HG03135 (cell line): ENCODE results near the gene ASTN2.
"Not testable (repeated sequence)": the region's sequence is repeated elsewhere in the genome, so short reads cannot be mapped to it uniquely, and the experiment has no call there.

Source experiments
- ATAC-seq: cut with Tn5 transposase; IDR thresholded peaks from one replicate; pipeline ENCODE4 v1.9.1; 2021; ENCODE audit warnings: mild to moderate bottlenecking, moderate library complexity; ENCODE audit not compliant: unreplicated experiment

The ASTN2 gene

DNA sequence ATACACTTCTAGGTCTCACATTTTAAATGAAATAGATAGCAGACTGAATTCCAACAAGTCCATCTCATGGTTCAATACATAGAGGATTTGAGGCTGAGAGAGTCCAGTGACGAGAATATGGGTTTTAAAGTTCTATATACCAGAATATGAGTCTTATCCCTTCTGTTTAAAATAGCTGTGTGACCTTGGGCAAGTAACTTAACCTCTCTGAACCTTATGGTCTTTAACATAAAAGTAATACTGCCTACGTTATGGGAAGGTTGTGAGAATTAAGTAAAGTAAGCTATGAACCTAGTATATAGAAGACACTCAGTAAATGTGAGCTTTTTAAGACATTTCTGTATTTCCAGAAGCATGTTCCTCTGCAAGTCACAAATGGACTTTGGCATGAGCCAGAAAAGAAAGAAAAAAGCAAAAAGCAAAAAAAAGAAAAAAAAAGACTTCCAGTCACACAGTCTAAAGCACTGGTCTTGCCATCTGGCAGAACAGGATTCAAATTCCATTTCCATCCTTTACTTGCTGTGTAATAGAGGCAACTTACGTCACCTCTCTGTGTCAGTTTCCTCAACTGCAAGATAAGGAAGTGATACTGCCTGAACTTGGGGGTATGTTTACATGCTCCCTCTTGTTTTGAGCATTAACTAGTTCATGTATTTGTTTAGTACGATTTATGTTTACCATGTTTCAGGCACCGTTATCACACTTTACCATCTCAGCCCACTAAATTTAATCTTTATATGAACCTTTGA lies 479.5 kb downstream of the ASTN2 start:
- no peak for ATAC-seq

GRCh38 chr9:116934131-116934530 lies 480.7 kb downstream of the ASTN2 start:
- ATAC-seq: no peak

- ATAC-seq: no peak
Measured at GRCh38 chr9:116933251-116933650, 481.6 kb downstream of the ASTN2 start.

DNA sequence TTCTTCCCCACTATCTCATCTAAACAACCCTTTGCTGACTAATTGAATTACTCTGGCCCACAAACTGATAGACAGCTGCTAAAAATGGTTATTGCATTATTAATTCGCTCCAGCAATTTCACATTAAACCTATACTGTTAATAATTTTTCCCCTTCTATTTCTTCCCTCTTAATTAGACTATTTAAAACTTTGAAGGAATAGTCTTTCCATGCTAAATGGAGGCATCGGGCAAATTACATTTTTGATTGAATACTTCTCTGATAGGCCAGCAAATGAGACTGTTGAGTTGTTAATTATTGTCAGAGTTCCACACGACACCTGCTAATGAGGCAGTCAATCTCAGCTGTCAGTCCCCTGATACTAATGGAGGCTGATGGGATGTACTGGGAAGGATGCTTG lies 485.2 kb downstream of the ASTN2 start:
- ATAC-seq: no peak

DNA sequence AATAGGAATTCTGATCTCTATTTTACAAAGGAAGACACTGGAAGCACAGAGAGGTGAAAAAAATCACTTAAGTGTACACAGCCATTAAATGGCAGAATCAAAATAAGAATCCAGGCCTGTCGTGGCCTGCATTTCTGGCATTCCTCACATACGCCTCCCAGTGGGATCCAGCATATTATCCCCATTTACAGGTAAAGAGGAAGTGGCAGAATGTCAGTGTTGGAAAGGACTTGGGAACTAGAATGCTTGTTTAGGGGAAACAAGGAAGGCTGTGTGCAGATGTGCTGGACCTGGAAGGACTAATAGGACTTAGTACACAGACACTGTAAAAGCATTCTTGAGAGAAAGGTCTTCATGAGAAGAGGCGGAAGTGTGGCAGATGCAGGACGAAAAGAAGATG lies 486.0 kb downstream of the ASTN2 start:
- ATAC-seq: no peak

DNA sequence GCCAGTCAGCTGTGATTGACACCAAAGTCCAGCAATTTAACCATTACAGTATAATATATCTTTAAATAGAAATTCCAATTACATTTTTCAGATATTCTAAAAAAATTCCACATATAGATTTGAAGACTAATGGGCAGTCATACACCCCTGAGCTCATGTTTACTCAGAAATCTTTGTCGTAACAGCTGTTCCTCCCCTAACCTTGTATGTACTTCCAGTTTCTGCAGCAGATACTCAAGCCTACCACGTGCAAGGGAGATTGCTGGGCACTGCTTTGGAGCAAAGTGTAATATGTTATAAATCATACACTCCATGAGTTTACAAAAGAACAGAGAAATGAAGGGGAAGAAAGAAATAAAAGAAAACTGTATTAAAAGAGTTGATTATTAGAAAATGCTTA lies 486.6 kb downstream of the ASTN2 start:
- ATAC-seq: no peak

- ATAC-seq: no peak
Measured at GRCh38 chr9:116927726-116928125, 487.1 kb downstream of the ASTN2 start.

- ATAC-seq: no peak
Measured at GRCh38 chr9:116925121-116925520, 489.7 kb downstream of the ASTN2 start.

- ATAC-seq: no peak
Measured at GRCh38 chr9:116924462-116925110, 490.3 kb downstream of the ASTN2 start.

DNA sequence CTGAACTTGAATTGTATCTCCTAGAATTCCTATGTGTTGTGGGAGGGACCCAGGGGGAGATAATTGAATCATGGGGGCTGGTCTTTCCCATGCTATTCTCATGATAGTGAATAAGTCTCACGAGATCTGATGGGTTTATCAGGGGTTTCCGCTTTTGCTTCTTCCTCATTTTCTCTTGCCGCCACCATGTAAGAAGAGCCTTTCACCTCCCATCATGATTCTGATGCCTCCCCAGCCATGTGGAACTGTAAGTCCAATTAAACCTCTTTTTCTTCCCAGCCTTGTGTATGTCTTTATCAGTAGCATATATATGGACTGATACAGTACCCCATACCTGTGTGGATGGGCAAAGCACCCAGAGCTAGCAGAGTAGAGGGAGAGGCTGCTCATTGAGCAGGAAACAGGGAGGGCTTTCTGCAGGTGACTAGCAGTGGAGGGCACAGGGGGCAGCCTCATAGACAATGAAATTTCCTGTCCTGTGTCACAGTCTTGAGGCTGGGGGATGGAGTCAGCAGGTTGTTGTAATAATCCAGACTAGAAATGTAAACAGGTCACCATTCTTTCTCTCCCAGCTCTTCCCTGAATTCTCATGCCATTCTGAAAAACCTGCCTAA lies 496.9 kb downstream of the ASTN2 start:
- ATAC-seq: not testable (repeated sequence)

DNA sequence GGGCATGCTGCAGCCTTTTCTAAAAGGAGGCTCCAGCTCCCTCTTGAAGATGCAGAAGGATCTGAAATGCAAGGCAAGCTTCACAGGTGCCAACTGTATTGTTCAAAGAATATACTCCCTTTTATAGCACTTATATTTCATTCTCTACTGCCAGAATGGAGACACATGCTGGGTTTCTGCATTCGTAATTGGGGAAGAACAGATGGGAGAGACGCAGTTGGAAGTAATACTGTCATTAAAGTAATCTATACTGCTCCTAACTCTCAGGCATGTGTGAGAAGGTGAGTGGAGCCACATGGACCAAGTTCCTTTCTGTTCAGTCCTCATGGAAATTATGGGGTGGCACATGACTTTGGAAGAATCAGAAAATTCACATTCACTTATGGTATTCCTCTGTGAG lies 501.3 kb downstream of the ASTN2 start:
- no peak for ATAC-seq

DNA sequence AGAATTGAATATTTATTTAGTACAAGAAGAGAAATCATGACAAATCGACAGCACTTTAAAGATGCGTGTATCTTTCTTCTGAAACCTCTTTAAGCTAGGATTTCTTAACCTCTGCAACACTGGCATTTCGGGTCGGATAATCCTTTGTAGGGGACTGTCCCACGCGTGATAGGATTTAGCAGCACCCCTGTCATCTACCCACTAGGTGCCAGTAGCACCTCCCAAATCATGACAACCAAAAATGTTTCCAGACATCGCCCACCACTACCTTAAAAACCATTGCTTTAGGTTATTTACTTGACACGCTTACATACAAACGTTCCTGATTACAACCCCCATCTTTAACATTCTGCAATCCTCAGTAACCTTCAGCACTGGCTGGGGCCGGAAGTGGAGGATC lies 504.7 kb downstream of the ASTN2 start:
- no peak for ATAC-seq

DNA sequence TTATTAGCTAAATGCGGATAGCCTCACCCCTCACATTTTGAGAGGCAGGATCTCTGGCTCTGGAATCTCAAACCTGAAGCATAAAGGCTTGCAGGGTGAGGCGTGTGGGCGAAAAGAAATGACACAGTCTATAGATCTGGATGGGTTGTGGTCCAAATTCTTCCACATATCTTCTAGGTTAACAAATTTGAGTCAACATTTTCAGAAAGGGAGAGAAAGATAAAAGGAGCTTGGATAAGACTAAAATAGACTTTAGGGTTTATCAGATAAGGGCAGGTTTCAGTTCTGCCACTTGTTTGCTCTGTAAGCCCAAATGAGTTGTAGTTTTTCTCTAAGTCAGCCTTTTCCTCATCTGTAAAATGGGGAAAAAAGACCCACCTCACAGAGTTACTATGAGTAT lies 506.9 kb downstream of the ASTN2 start:
- no peak for ATAC-seq

DNA sequence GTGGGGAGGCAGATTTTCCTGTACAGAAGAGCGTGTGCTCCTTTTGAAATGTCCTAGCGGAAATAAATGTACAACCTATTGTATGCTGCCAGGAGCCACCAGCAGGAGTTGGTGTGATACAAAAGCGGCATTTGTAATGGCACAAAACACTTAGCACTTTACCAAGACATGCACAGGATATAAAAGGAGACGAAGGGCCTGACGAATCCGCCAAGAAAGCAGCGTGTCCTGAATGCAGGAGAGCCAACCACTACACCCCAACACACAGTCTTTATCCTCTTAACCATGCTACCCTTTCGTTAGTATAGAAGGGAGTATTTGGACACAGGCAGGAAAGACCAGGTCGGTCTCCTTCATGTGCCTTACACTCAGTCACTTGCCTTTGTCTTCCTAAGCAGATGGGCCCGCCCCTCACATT lies 509.7 kb downstream of the ASTN2 start:
- ATAC-seq: no peak

GRCh38 chr9:116904165-116904564 lies 510.7 kb downstream of the ASTN2 start:
- no peak for ATAC-seq

DNA sequence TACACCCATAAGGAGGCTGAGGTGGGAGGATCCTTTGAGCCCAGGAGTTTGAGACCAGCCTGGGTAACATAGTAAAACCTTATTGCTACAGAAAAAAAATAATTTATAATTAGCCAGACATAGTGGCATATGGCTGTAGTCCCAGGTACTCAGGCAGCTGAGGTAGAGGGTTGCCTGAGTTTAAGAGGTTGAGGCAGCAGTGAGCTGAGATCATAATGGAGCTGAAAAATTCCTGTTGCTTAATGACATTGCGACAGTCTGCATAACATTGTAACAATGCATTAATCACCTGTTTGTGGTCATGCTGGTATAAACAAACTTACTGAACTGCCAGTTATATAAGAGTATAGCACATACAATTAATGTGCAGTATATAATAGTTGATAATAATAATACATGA lies 513.6 kb downstream of the ASTN2 start:
- no peak for ATAC-seq

DNA sequence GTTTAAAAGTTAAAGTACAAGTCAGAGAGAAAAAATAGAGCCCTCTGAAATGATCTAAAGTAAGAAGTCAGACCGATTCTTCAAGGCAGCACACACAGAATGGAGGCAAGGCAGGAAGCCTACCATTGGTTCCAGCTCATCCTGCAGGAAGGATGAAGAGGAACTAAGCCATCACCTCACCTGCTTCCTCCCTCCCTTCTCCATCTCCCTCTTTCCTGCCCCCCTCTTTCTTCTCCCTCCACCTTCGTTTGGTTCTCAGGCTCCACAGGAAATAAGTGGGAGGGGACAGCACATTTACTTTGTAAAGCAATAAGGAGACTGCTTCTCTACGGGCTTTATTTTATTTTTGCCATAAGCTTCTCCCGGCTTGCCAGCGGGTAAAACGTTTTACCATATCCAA lies 514.3 kb downstream of the ASTN2 start:
- ATAC-seq: no peak

DNA sequence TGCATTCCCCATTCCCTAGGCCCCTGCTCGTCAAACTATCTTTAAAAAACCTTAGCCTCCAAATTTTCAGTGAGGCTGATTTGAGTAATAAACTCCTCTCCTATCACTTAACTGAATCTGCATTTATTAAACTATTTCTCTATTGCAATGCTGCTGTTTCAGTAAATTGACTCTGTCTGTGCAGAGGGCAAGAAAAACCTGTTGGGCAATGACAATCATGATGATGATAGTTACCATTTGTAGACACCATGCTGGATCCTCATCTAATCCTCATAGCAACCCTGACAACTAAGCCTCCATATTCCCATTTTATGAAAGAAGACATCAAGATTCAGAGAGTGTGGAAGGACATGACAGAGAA lies 514.9 kb downstream of the ASTN2 start:
- ATAC-seq: no peak

DNA sequence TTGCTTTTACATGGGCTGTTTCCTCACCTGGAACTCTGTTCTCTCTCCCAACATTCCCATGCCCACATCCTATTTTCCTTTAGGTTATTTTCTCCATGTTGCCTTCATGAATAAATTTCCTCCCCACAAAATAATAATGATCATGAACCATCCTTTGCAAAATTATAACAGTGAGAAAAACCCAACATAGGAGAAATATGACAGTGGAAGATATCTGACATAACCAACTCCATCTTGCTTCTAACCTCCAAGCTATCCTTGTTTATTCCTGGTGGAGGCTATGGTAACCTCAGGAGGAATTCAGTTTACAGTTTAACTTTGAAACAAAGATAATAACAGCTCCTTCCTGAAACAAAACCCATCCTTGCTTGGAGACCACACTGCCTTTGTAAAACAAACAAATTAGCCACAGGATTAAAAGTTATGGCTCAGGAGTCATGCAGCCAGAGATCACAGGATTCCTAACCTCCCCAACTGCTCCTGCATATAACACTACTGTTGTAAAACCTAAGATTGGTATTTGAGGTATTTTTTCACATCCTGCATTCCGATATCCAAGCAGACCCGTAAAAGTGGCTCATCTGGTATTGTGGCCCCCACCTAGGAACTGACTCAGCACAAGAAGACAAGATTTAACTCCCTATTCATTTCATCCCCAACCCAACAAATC lies 515.4 kb downstream of the ASTN2 start:
- ATAC-seq: no peak

GRCh38 chr9:116898131-116898530 lies 516.7 kb downstream of the ASTN2 start:
- ATAC-seq: not testable (repeated sequence)

DNA sequence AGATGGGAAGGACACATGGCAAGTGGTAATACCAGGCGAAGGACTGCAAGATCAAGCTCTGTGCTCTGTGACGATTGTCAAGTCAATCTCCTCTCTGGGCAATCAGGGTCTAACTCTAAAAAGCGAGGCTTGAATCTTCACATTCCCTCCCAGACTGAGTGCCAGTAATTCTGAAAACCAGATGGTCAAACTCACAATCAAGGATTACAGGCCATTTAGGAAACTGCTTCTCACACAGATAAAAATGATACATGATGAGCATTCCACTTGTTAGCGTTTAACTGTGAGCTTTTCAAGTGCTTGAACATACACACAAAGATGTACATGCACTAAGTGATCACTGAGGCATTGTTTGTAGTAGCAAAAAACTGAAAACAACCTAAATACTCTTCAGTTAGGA lies 517.7 kb downstream of the ASTN2 start:
- ATAC-seq: no peak

- ATAC-seq: no peak
Measured at GRCh38 chr9:116895961-116896360, 518.9 kb downstream of the ASTN2 start.
